GM11168 (cell line): ENCODE measurements around the gene INAFM1.
"Not testable (repeated sequence)": the region's sequence is repeated elsewhere in the genome, so short reads cannot be mapped to it uniquely, and the experiment has no call there.

Experiments
- in situ Hi-C: fragments of 300-500 bp; cut with MboI; formaldehyde crosslinking; loops from one replicate; pipeline ENCODE4 v1.12.0; 2022; ENCODE audit warnings: low sequenced_read_pairs; ENCODE audit not compliant: unreplicated experiment

Gene INAFM1

GRCh38 chr19:47266401-47266941, 8.2 kb upstream of the INAFM1 start:
- in situ Hi-C loops: no loop called here

- in situ Hi-C loops: no loop called here
These were observed 7.3 kb upstream of the INAFM1 start for GRCh38 chr19:47267350-47267759.

GRCh38 chr19:47268028-47268427, 6.7 kb upstream of the INAFM1 start:
- in situ Hi-C loops: no loop called here

GRCh38 chr19:47269596-47269995, 5.1 kb upstream of the INAFM1 start:
- in situ Hi-C loops: no loop called here

GRCh38 chr19:47270408-47270807, 4.3 kb upstream of the INAFM1 start:
- in situ Hi-C loops: no loop called here

- in situ Hi-C loops: no loop called here
These were observed 2.7 kb upstream of the INAFM1 start for GRCh38 chr19:47271949-47272348.

GRCh38 chr19:47272448-47273312, 2.0 kb upstream of the INAFM1 start:
- in situ Hi-C loops: no loop called here

GRCh38 chr19:47273313-47274070, 1.2 kb upstream of the INAFM1 start:
- in situ Hi-C loops: no loop called here

- in situ Hi-C loops: loop anchor here (25.0 kb wide), 1 partner anchor 437 kb away; the partner anchor contains the start of gene EHD2
These were observed 441 bp downstream of the INAFM1 start for GRCh38 chr19:47274891-47275761.

- in situ Hi-C loops: loop anchor here (25.0 kb wide), 1 partner anchor 436 kb away; the partner anchor contains the start of gene EHD2
These were observed 1.2 kb downstream of the INAFM1 start for GRCh38 chr19:47275791-47276461.

- in situ Hi-C loops: loop anchor here (25.0 kb wide), 1 partner anchor 436 kb away; the partner anchor contains the start of gene EHD2
These were observed 1.8 kb downstream of the INAFM1 start for GRCh38 chr19:47276513-47276912.

GRCh38 chr19:47280183-47280797, 5.6 kb downstream of the INAFM1 start:
- in situ Hi-C loops: loop anchor here (25.0 kb wide), 1 partner anchor 432 kb away; the partner anchor contains the start of gene EHD2

GRCh38 chr19:47283405-47284059, 8.8 kb downstream of the INAFM1 start:
- in situ Hi-C loops: loop anchor here (25.0 kb wide), 1 partner anchor 429 kb away; the partner anchor contains the start of gene EHD2

- in situ Hi-C loops: loop anchor here (25.0 kb wide), 1 partner anchor 428 kb away; the partner anchor contains the start of gene EHD2
These were observed 9.7 kb downstream of the INAFM1 start for GRCh38 chr19:47284324-47284899.

- in situ Hi-C loops: loop anchor here (5.0 to 25.0 kb wide), 2 partner anchors 96 to 416 kb away; partner anchors contain the start of gene EHD2
These were observed 21.4 kb downstream of the INAFM1 start for GRCh38 chr19:47296036-47296435.

- in situ Hi-C loops: not testable (repeated sequence)
These were observed 26.2 kb downstream of the INAFM1 start for GRCh38 chr19:47300867-47301266.

GRCh38 chr19:47302249-47302648, 27.6 kb downstream of the INAFM1 start:
- in situ Hi-C loops: no loop called here

GRCh38 chr19:47303966-47304365, 29.3 kb downstream of the INAFM1 start:
- in situ Hi-C loops: no loop called here
